ENCODE measurements around the gene FDXR.

DNA sequence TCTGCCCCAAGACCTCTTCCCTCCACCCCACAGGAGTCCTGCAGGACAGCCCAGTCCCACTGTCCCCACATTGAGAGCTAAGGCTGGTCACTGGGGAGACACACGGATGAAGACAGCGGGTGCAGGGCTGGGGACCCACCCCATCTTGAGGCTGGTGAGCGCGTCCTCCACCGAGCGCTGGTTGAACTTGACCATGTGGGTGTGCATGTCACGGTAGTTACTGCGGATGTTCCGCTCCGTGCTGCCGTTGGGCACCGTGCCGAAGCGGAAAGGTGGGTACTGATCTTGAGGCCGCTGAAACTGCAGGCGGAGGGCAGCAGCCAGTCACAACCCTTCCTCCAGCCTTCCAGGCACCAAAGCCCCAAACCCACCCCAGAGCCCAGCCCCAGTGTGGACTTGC lies 26.2 kb downstream of the FDXR start:
- no peak for TF ChIP-seq FOXA1 (IDR thresholded peaks at IDR 0.05)
- no peak for TF ChIP-seq CTCF (IDR thresholded peaks at IDR 0.05; ENCODE audit: low read depth, low read length, missing input control)
- TF ChIP-seq JUND (IDR thresholded peaks at IDR 0.05) = no peak
- TF ChIP-seq, protein P1, sequence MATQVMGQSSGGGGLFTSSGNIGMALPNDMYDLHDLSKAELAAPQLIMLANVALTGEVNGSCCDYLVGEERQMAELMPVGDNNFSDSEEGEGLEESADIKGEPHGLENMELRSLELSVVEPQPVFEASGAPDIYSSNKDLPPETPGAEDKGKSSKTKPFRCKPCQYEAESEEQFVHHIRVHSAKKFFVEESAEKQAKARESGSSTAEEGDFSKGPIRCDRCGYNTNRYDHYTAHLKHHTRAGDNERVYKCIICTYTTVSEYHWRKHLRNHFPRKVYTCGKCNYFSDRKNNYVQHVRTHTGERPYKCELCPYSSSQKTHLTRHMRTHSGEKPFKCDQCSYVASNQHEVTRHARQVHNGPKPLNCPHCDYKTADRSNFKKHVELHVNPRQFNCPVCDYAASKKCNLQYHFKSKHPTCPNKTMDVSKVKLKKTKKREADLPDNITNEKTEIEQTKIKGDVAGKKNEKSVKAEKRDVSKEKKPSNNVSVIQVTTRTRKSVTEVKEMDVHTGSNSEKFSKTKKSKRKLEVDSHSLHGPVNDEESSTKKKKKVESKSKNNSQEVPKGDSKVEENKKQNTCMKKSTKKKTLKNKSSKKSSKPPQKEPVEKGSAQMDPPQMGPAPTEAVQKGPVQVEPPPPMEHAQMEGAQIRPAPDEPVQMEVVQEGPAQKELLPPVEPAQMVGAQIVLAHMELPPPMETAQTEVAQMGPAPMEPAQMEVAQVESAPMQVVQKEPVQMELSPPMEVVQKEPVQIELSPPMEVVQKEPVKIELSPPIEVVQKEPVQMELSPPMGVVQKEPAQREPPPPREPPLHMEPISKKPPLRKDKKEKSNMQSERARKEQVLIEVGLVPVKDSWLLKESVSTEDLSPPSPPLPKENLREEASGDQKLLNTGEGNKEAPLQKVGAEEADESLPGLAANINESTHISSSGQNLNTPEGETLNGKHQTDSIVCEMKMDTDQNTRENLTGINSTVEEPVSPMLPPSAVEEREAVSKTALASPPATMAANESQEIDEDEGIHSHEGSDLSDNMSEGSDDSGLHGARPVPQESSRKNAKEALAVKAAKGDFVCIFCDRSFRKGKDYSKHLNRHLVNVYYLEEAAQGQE (IDR thresholded peaks at IDR 0.05) = no peak
- TF ChIP-seq TAF1 (conservative IDR thresholded peaks at IDR 0.05) = no peak
- no peak for TF ChIP-seq MAX (IDR thresholded peaks at IDR 0.05)
- no peak for TF ChIP-seq GABPA (IDR thresholded peaks at IDR 0.05 in 1 of 2, conservative IDR thresholded peaks at IDR 0.05 in 1 of 2)
- no peak for TF ChIP-seq NR2F2 (IDR thresholded peaks at IDR 0.05)
- TF ChIP-seq YY1 (IDR thresholded peaks at IDR 0.05) = no peak
- TF ChIP-seq ZBTB33 (IDR thresholded peaks at IDR 0.05) = no peak
- TF ChIP-seq HNF4A (conservative IDR thresholded peaks at IDR 0.05) = no peak
- no peak for TF ChIP-seq HNF4G (IDR thresholded peaks at IDR 0.05)
- no peak for TF ChIP-seq RAD21 (IDR thresholded peaks at IDR 0.05)
- TF ChIP-seq, protein P2, sequence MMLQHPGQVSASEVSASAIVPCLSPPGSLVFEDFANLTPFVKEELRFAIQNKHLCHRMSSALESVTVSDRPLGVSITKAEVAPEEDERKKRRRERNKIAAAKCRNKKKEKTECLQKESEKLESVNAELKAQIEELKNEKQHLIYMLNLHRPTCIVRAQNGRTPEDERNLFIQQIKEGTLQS (IDR thresholded peaks at IDR 0.05) = no peak

Data from liver (tissue), 3 donors.